ENCODE results near the gene SP100.

DNA sequence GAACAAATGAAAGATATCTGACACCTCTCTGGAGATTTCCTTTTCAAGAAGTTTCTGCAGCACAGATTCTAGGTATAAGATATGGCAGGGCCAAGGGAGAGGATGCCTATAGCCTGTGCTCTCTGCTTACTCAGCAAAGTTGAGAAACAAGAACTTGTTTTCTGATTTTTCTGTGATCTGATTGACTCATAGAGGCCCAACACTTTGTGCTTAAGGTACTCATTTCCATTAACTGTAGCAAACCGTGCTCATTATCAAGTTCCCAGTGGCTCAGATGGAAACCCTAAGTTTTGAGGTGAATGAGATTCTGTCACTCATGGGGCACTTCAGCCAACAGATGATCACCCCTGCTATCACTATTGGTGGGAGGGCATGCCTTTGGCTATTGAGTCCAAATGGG, 124.3 kb downstream of the SP100 start:
- TF ChIP-seq EP300 (IDR thresholded peaks at IDR 0.05), result no peak
- no peak for TF ChIP-seq POLR2A (IDR thresholded peaks at IDR 0.05)

Data from sigmoid colon (tissue), 4 donors.